Pancreas (tissue), 10 donors: ENCODE results near the gene NSUN2. TPM values are rescaled to one million over a fixed set of nuclear protein-coding genes. Genes with fewer than 3 reads are reported as not detected.

Source experiments
- ATAC-seq, 4 donors: fragments of 200-7000 bp; cut with Tn5 transposase; one replicate each; pipeline versions ENCODE4 v1.8.0 to v1.9.1; 2020; ENCODE audit warnings: mild to moderate bottlenecking in 4 of 4, moderate library complexity in 4 of 4
- DNase-seq, 6 donors: peaks; one replicate each; pipeline ENCODE4 v3.0.0-alpha.2; 2020
- FAIRE-seq: peaks from 2 replicates; lab custom pipeline; 2012; peaks lifted over from hg19 to GRCh38; lab: Jason Lieb, UNC
- H3K27ac ChIP-seq, 4 donors: fragments of 200-600 bp; sonication (generic); 1 replicate in 3 of 4; 2 replicates in 1 of 4; pipeline versions ENCODE4 v1.5.0 to v1.8.0; 2020
- H3K27me3 ChIP-seq, 4 donors: fragments of 200-600 bp; one replicate each; pipeline ENCODE4 v1.8.0; 2021
- H3K36me3 ChIP-seq, 3 donors: fragments of 200-600 bp; sonication (generic) in 1 of 3; one replicate each; pipeline versions ENCODE4 v1.5.0 to v1.8.0; 2020 to 2021
- H3K4me1 ChIP-seq, 3 donors: fragments of 200-600 bp; one replicate each; pipeline ENCODE4 v1.8.0; 2021
- H3K4me3 ChIP-seq, 4 donors: fragments of 200-600 bp; sonication (generic) in 2 of 4; one replicate each; pipeline versions ENCODE4 v1.5.0 to v1.8.0; 2020 to 2021
- H3K9me3 ChIP-seq, 4 donors: fragments of 200-600 bp; one replicate each; pipeline ENCODE4 v1.8.0; 2021
- WGBS, 2 donors: extraction: QIAGEN DNeasy Blood & Tissue Kit; methylation state at CpG; one replicate each; pipeline ENCODE4 v1.1.7; 2013; 5-methylcytosine and 5-hydroxymethylcytosine counted together
- intact Hi-C, 3 donors: fragments of 100-400 bp; cut with DNase I; formaldehyde crosslinking; loops; one replicate each; pipeline versions ENCODE4 v1.11.1 to v1.14.2; 2022
- polyA plus RNA-seq, 2 donors: library from polyadenylated mRNA; stranded (reverse); fragments of 200-250 nt; gene quantifications; one replicate each; pipeline ENCODE4 v1.2.3, GENCODE V29; 2013
- total RNA-seq, 6 donors: library from RNA; stranded (reverse); fragmentation: NEBNext Ultra II Directional in 4 of 6; extraction: Animal tissue kit (Norgen Biotek cat#: 25700) in 4 of 6; gene quantifications; one replicate each; pipeline versions ENCODE4 v1.2.1 to v1.2.4, GENCODE V29; 2021 to 2023
- TF ChIP-seq, protein P1 (sequence below), 4 donors: fragments of 200-600 bp; sonication (generic) in 3 of 4; IDR thresholded peaks; one replicate each; pipeline versions ENCODE4 v1.5.0 to v1.8.0; 2021; ENCODE audit warnings: antibody characterized with exemption in 4 of 4
- donor health status: healthy with polysubstance abuse.
- donor health status: DM: no; HTN: no; CAD: no; lungs with moderate emphysema.
- donor health status: DM: no; HTN: no; CAD: no.
- donor health status: control.
- donor health status: control.
- donor health status: Bipolar disorder and iron deficiency.
- donor health status: DM: yes; HTN: yes; CAD: no.
- donor health status: DM: no; HTN: no; CAD: no.
- donor health status: DM: no; HTN: no; CAD: no.
- donor health status: DM: yes; HTN: yes; CAD: no.

Gene NSUN2
- total RNA-seq, result 10 to 100 TPM; 15.6 to 25.2 (median 19.4) TPM
- polyA plus RNA-seq, result 10 to 100 TPM; 23.6 to 56.4 TPM

DNA sequence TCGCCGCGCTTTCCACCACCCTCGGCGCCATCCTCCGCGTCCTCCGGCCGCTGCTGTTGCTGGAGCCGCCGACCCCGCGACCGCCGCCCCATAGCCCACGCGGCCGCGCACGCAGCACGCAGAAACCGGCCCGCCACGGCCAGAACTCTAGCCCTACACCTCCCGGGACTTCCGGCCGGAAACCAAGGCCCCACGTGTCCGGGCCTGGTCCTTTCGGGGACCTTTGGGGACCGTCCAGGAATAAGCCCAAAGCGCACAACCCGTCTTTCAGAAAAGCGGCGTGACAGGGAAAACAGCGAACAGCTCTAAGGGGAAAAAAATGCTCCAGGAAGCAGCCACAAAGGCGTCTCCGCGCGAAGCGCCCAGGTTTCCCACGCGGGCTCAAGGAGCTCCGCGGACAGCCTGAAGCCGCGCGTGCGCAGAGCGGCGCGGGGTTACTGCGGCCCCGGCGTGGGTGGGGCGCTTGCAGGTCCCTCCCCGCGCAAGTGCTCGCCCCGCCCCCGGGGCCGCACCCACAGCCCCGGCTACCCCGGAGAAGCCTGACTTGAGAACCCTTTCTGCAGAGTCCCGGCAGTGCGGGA, at the start of gene NSUN2, which contains the start of gene SRD5A1:
Gene NSUN2 (minus strand): TSS at position 157 of the 581 bp plus-strand sequence. CDS start 65 bp downstream, at position 92.
Gene SRD5A1 (plus strand): TSS at position 553 of the 581 bp plus-strand sequence. CDS start 137 bp downstream, outside the sequence.
- ATAC-seq, result peak; percentile 96 to 99 (median 98)
- H3K27me3 ChIP-seq, result no peaks in the 10 kb centered on the region
- H3K36me3 ChIP-seq, result peaks cover 0 to 9% (median 4%) of the 10 kb centered on the region in 3 donors
- H3K27ac ChIP-seq, result peak within 1 kb of the TSS; percentile 96 to 99 (median 98)
- H3K4me3 ChIP-seq, result peak within 1 kb of the TSS; percentile 73 to 100 (median 93)
- peak; percentile 83 to 97 (median 91) for DNase-seq
- FAIRE-seq, result no peak
- 0% methylated on average over 48 to 66 of the region's 66 CpGs for WGBS, 2 donors
- TF ChIP-seq, protein P1, sequence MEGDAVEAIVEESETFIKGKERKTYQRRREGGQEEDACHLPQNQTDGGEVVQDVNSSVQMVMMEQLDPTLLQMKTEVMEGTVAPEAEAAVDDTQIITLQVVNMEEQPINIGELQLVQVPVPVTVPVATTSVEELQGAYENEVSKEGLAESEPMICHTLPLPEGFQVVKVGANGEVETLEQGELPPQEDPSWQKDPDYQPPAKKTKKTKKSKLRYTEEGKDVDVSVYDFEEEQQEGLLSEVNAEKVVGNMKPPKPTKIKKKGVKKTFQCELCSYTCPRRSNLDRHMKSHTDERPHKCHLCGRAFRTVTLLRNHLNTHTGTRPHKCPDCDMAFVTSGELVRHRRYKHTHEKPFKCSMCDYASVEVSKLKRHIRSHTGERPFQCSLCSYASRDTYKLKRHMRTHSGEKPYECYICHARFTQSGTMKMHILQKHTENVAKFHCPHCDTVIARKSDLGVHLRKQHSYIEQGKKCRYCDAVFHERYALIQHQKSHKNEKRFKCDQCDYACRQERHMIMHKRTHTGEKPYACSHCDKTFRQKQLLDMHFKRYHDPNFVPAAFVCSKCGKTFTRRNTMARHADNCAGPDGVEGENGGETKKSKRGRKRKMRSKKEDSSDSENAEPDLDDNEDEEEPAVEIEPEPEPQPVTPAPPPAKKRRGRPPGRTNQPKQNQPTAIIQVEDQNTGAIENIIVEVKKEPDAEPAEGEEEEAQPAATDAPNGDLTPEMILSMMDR (IDR thresholded peaks at IDR 0.05), result no peak
- intact Hi-C loops, result loop anchor here in 2 of 3 donors (10.0 kb wide), 3 partner anchors 52 to 112 kb away; partner anchors contain the start of gene TENT4A (in 1 of the 2)
- H3K9me3 ChIP-seq, result no peaks in the 10 kb centered on the region
- peaks cover 0 to 12% (median 0%) of the 10 kb centered on the region in 3 donors for H3K4me1 ChIP-seq

GRCh38 chr5:6682239-6682638, 49.4 kb upstream of the NSUN2 start:
- TF ChIP-seq, protein P1 (IDR thresholded peaks at IDR 0.05), result no peak
- no peaks in the 10 kb centered on the region for H3K27me3 ChIP-seq
- H3K9me3 ChIP-seq, result no peaks in the 10 kb centered on the region
- DNase-seq, result no peak
- FAIRE-seq, result no peak
- H3K4me1 ChIP-seq, result no peaks in the 10 kb centered on the region
- WGBS, 2 donors, result 54 to 56% methylated on average over 11 of the region's 11 CpGs
- no peak overlapping the region for H3K4me3 ChIP-seq
- intact Hi-C loops, result loop anchor here in 1 of 3 donors (10.0 kb wide), 1 partner anchor 47 kb away; the partner anchor contains the start of genes NSUN2 and SRD5A1
- H3K36me3 ChIP-seq, result no peaks in the 10 kb centered on the region
- ATAC-seq, result no peak
- no peak overlapping the region for H3K27ac ChIP-seq

- FAIRE-seq, result no peak
- TF ChIP-seq, protein P1 (IDR thresholded peaks at IDR 0.05), result no peak
- Histone ChIP-seq H3K27ac (no peak overlapping the region), H3K36me3 (no peaks in the 10 kb centered on the region), H3K27me3 (no peaks in the 10 kb centered on the region), H3K9me3 (no peaks in the 10 kb centered on the region), H3K4me1 (no peaks in the 10 kb centered on the region), H3K4me3 (no peak overlapping the region)
- no peak for ATAC-seq
- DNase-seq, result no peak
- WGBS, 2 donors, result 31 to 78% methylated on average over 2 of the region's 2 CpGs
- intact Hi-C loops, result loop anchor here in 1 of 3 donors (10.0 kb wide), 1 partner anchor 47 kb away; the partner anchor contains the start of genes NSUN2 and SRD5A1
Observed at GRCh38 chr5:6681682-6682081, 48.8 kb upstream of the NSUN2 start.

GRCh38 chr5:6680922-6681321, 48.1 kb upstream of the NSUN2 start:
- no peaks in the 10 kb centered on the region for H3K36me3 ChIP-seq
- no peaks in the 10 kb centered on the region for H3K9me3 ChIP-seq
- ATAC-seq (no peak), DNase-seq (no peak), FAIRE-seq (no peak)
- intact Hi-C loops, result loop anchor here in 1 of 3 donors (10.0 kb wide), 1 partner anchor 46 kb away; the partner anchor contains the start of genes NSUN2 and SRD5A1
- no peak overlapping the region for H3K27ac ChIP-seq
- H3K4me3 ChIP-seq, result no peak overlapping the region
- H3K4me1 ChIP-seq, result no peaks in the 10 kb centered on the region
- 49 to 51% methylated on average over 6 of the region's 6 CpGs for WGBS, 2 donors
- TF ChIP-seq, protein P1 (IDR thresholded peaks at IDR 0.05), result no peak
- H3K27me3 ChIP-seq, result no peaks in the 10 kb centered on the region

DNA sequence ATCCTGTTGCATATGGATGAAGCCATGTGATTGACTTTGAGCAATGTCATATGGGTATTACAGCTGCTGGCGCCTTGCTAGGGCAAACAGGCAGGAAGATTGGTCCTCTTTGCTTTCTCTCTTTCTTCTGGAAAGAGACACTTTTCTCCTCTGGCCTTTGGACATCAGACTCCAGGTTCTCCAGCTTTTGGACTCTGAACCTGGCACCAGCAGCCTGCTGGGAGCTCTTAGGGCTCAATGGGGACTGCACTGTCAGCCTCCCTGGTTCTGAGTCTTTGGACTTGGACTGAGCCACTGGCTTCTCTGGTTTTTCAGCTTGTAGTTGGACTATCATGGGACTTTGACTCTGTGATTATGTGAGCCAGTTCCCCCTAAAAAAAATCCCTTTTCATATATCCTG, 45.5 kb upstream of the NSUN2 start:
- Histone ChIP-seq H3K9me3 (no peaks in the 10 kb centered on the region), H3K36me3 (no peaks in the 10 kb centered on the region), H3K27me3 (no peaks in the 10 kb centered on the region), H3K4me3 (no peak overlapping the region), H3K4me1 (no peaks in the 10 kb centered on the region), H3K27ac (no peak overlapping the region)
- intact Hi-C loops, result no loop called here
- ATAC-seq, result no peak
- TF ChIP-seq, protein P1 (IDR thresholded peaks at IDR 0.05), result no peak
- 62 to 83% methylated on average over 1 of the region's 1 CpG for WGBS, 2 donors
- FAIRE-seq, result no peak
- no peak for DNase-seq
